HCT116 (cell line): ENCODE results near the gene GMEB2. TPM values are rescaled to one million over a fixed set of nuclear protein-coding genes. Genes with fewer than 3 reads are reported as not detected.

ENCODE experiments used
- ATAC-seq: fragments of 200-7000 bp; cut with Tn5 transposase; 2 replicates; pipeline ENCODE4 v1.9.1; 2020; ENCODE audit warnings: mild to moderate bottlenecking, moderate library complexity
- BruUV-seq: library from RNA; stranded (reverse); fragments of 400-500 nt; replicated peaks from 2 replicates; lab custom pipeline; 2021; lab: Mats Ljungman, UMichigan
- CTCF ChIA-PET: fragments of 300-600 bp; sonication (Branson Sonifier 250); formaldehyde crosslinking; loops from one replicate; lab custom pipeline; 2021; ENCODE audit warnings: antibody characterized with exemption; lab: Charles Lee
- POLR2A ChIA-PET: fragments of 300-600, 350-600 bp; sonication (Branson Sonifier 250); formaldehyde crosslinking; loops from one replicate; lab custom pipeline; 2021; ENCODE audit warnings: antibody characterized with exemption; lab: Charles Lee
- RAD21 ChIA-PET, 2 experiments: fragments of 300-600 bp; sonication (Branson Sonifier 250); formaldehyde crosslinking; loops; one replicate each; lab custom pipeline; 2023; ENCODE audit warnings: low total read pairs in 2 of 2; ENCODE audit not compliant: uncharacterized antibody in 2 of 2, unreplicated experiment in 2 of 2, low non-redundant PET in 1 of 2; lab: Charles Lee
- DNase-seq: peaks from one replicate; pipeline ENCODE4 v3.0.0-alpha.2; 2010; ENCODE audit warnings: low read depth, low spot score
- H2AFZ ChIP-seq: fragments of 200-600 bp; shearing (Covaris generic), sonication (generic); 2 replicates; pipeline ENCODE4 v1.6.1; 2017; ENCODE audit warnings: low read depth, mixed run types, mixed read lengths, antibody characterized with exemption, low read length; ENCODE audit not compliant: poor library complexity, severe bottlenecking
- H3K27ac ChIP-seq: 2 replicates; pipeline ENCODE4 v1.5.1; 2012; ENCODE audit warnings: low read depth, low read length
- H3K27me3 ChIP-seq: fragments of 200-600 bp; sonication (generic); 2 replicates; pipeline ENCODE4 v1.6.1; 2016; ENCODE audit warnings: mixed run types, low read length, mixed read lengths; ENCODE audit not compliant: insufficient read depth
- H3K36me3 ChIP-seq, 2 experiments: fragments of 200-500 bp in 1 of 2; fragments of 200-600 bp in 1 of 2; sonication (Bioruptor generic) in 1 of 2; sonication (generic) in 1 of 2; 2 replicates each; pipeline versions ENCODE4 v1.5.1 to v1.6.1; 2014 to 2016; ENCODE audit warnings: low read length in 2 of 2, inconsistent platforms in 1 of 2, mixed read lengths in 1 of 2, mixed run types in 1 of 2; ENCODE audit not compliant: insufficient read depth in 2 of 2, control insufficient read depth in 1 of 2
- H3K4me1 ChIP-seq, 2 experiments: fragments of 200-600 bp in 1 of 2; sonication (generic) in 1 of 2; 2 replicates each; pipeline versions ENCODE4 v1.5.1 to v1.6.1; 2012 to 2017; ENCODE audit warnings: low read length in 2 of 2, inconsistent platforms in 1 of 2, mild to moderate bottlenecking in 1 of 2, mixed read lengths in 1 of 2, mixed run types in 1 of 2, moderate library complexity in 1 of 2; ENCODE audit not compliant: insufficient read depth in 2 of 2, control insufficient read depth in 1 of 2
- H3K4me2 ChIP-seq: fragments of 200-600 bp; sonication (generic); 2 replicates; pipeline ENCODE4 v1.6.1; 2017; ENCODE audit warnings: mixed run types, low read length, mixed read lengths
- H3K4me3 ChIP-seq, 2 experiments: fragments of 200-600 bp in 1 of 2; sonication (generic) in 1 of 2; replicated peaks in 1 of 2; 2 replicates each; pipeline ENCODE4 v1.5.1; 2011 to 2016; ENCODE audit warnings: low read length in 2 of 2, control low read depth in 1 of 2, low read depth in 1 of 2, mild to moderate bottlenecking in 1 of 2, mixed read lengths in 1 of 2, mixed run types in 1 of 2
- H3K79me2 ChIP-seq: fragments of 200-600 bp; sonication (generic); 2 replicates; pipeline ENCODE4 v1.6.1; 2017; ENCODE audit warnings: mild to moderate bottlenecking, mixed run types, low read length, moderate library complexity, mixed read lengths; ENCODE audit not compliant: insufficient read depth
- H3K9ac ChIP-seq: fragments of 200-600 bp; sonication (generic); 2 replicates; pipeline ENCODE4 v1.6.1; 2016; ENCODE audit warnings: low read length, mixed read lengths
- H3K9me2 ChIP-seq: fragments of 200-600 bp; sonication (generic), shearing (Covaris generic); 2 replicates; pipeline ENCODE4 v1.6.1; 2017; ENCODE audit warnings: mixed run types, mild to moderate bottlenecking, moderate library complexity; ENCODE audit not compliant: insufficient read depth
- H3K9me3 ChIP-seq, 2 experiments: fragments of 200-500 bp in 1 of 2; fragments of 200-600 bp in 1 of 2; sonication (Bioruptor generic) in 1 of 2; sonication (generic) in 1 of 2; 2 replicates each; pipeline ENCODE4 v1.6.1; 2014 to 2017; ENCODE audit warnings: low read length in 2 of 2, mixed read lengths in 2 of 2, inconsistent platforms in 1 of 2, low read depth in 1 of 2, mild to moderate bottlenecking in 1 of 2, mixed run types in 1 of 2, moderate library complexity in 1 of 2; ENCODE audit not compliant: control insufficient read depth in 1 of 2, insufficient read depth in 1 of 2
- H4K20me1 ChIP-seq: fragments of 200-600 bp; sonication (generic), shearing (Covaris generic); 2 replicates; pipeline ENCODE4 v1.6.1; 2017; ENCODE audit warnings: mixed run types, mild to moderate bottlenecking, moderate library complexity; ENCODE audit not compliant: insufficient read depth
- ATF3 ChIP-seq: IDR thresholded peaks from 2 replicates; pipeline ENCODE4 v1.6.1; 2012
- CEBPB ChIP-seq: IDR thresholded peaks from 2 replicates; pipeline ENCODE4 v1.6.1; 2012; ENCODE audit warnings: low read depth
- CTCF ChIP-seq, 3 experiments: fragments of 200-600 bp in 1 of 3; sonication (generic) in 1 of 3; IDR thresholded peaks in 2 of 3; conservative IDR thresholded peaks in 1 of 3; 2 replicates each; pipeline ENCODE4 v1.5.1; 2012 to 2017; ENCODE audit warnings: low read depth in 2 of 3, low read length in 2 of 3, antibody characterized with exemption in 1 of 3, borderline replicate concordance in 1 of 3, control low read depth in 1 of 3, mild to moderate bottlenecking in 1 of 3, mixed read lengths in 1 of 3, mixed run types in 1 of 3, moderate library complexity in 1 of 3; ENCODE audit not compliant: insufficient read depth in 1 of 3
- EGR1 ChIP-seq: IDR thresholded peaks from 2 replicates; pipeline ENCODE4 v1.6.1; 2012; ENCODE audit warnings: low read depth
- ELF1 ChIP-seq: IDR thresholded peaks from 2 replicates; pipeline ENCODE4 v1.6.1; 2012; ENCODE audit warnings: low read depth, borderline replicate concordance
- EZH2 ChIP-seq: fragments of 200-600 bp; sonication (generic); IDR thresholded peaks from 2 replicates; pipeline ENCODE4 v1.6.1; 2017; ENCODE audit warnings: antibody characterized with exemption, mixed run types
- MAX ChIP-seq: IDR thresholded peaks from 2 replicates; pipeline ENCODE4 v1.6.1; 2012
- POLR2A ChIP-seq: IDR thresholded peaks from 2 replicates; pipeline ENCODE4 v1.7.0; 2011; ENCODE audit warnings: borderline replicate concordance; ENCODE audit not compliant: insufficient read depth, insufficient read length; ENCODE audit errors: extremely low read depth
- SIN3A ChIP-seq: IDR thresholded peaks from 2 replicates; pipeline ENCODE4 v1.6.1; 2012; ENCODE audit warnings: low read depth
- SP1 ChIP-seq: IDR thresholded peaks from 2 replicates; pipeline ENCODE4 v1.6.1; 2012; ENCODE audit warnings: low read depth
- SRF ChIP-seq: IDR thresholded peaks from 2 replicates; pipeline ENCODE4 v1.6.1; 2012; ENCODE audit warnings: low read depth
- YY1 ChIP-seq: IDR thresholded peaks from 2 replicates; pipeline ENCODE4 v1.6.1; 2011; ENCODE audit warnings: low read length, low read depth, moderate library complexity, mild to moderate bottlenecking; ENCODE audit not compliant: insufficient replicate concordance; ENCODE audit errors: extremely low read depth
- ZBTB33 ChIP-seq: IDR thresholded peaks from 2 replicates; pipeline ENCODE4 v1.6.1; 2011; ENCODE audit warnings: mild to moderate bottlenecking, low read length, moderate library complexity; ENCODE audit not compliant: insufficient replicate concordance; ENCODE audit errors: extremely low read depth
- ZFX ChIP-seq: fragments of 450-650 bp; IDR thresholded peaks from 2 replicates; pipeline ENCODE4 v1.6.1; 2017
- ZNF274 ChIP-seq: fragments of 200-500 bp; sonication (Bioruptor generic); IDR thresholded peaks from 2 replicates; pipeline ENCODE4 v1.6.1; 2014; ENCODE audit warnings: mild to moderate bottlenecking, low read depth, low read length, inconsistent platforms
- intact Hi-C: fragments of 100-400 bp; cut with micrococcal nuclease; formaldehyde crosslinking; loops from 2 replicates; pipeline ENCODE4 v1.10.0; 2022
- total RNA-seq: library from RNA; stranded (reverse); gene quantifications from one replicate; pipeline ENCODE4 v1.2.1, GENCODE V29; 2021; ENCODE audit not compliant: unreplicated experiment

Gene GMEB2
- total RNA-seq, 1 experiment from 2014 or later, result 13.9 TPM

- Histone ChIP-seq H3K27me3 (no peaks in the 10 kb centered on the region), H2AFZ (no peak overlapping the region), H3K4me3 (no peak overlapping the region), H3K9ac (no peak overlapping the region), H4K20me1 (no peaks in the 10 kb centered on the region), H3K79me2 (peaks cover 55% of the 10 kb centered on the region), H3K9me3 (no peaks in the 10 kb centered on the region), H3K9me2 (no peaks in the 10 kb centered on the region), H3K4me1 (peaks cover 4 to 13% of the 10 kb centered on the region in 2 experiments), H3K4me2 (no peak overlapping the region), H3K36me3 (peaks cover 4% of the 10 kb centered on the region in 2 experiments; a peak in 3 of 4 replicates), H3K27ac (no peak overlapping the region)
- POLR2A ChIA-PET, result no interaction called here
- intact Hi-C loops, result loop anchor here (10.0 kb wide), 1 partner anchor 48 kb away; the partner anchor contains the start of gene HELZ2
- CTCF ChIA-PET, result no interaction called here
- RAD21 ChIA-PET, result no interaction called here
- no TSS peak for BruUV-seq
- no peak for ATAC-seq
- TF ChIP-seq ATF3, result no peak
- DNase-seq, result no peak
Measured at GRCh38 chr20:63622732-63623131, 4.2 kb downstream of the GMEB2 start.

- H3K4me1 ChIP-seq, result peaks cover 4 to 13% of the 10 kb centered on the region in 2 experiments
- no peak overlapping the region for H3K4me3 ChIP-seq
- DNase-seq (no peak), ATAC-seq (no peak)
- no peaks in the 10 kb centered on the region for H4K20me1 ChIP-seq
- TF ChIP-seq CTCF (IDR thresholded peaks at IDR 0.05 in 2 of 3, conservative IDR thresholded peaks at IDR 0.05 in 1 of 3; ENCODE audit: borderline replicate concordance in 1 of 3, insufficient read depth in 1 of 3, low read depth in 2 of 3, low read length in 2 of 3), result no peak
- TF ChIP-seq SIN3A, result no peak
- TF ChIP-seq ELF1, result no peak
- no peak for TF ChIP-seq POLR2A
- no peak for TF ChIP-seq EGR1
- no peak for TF ChIP-seq SP1
- no peak for TF ChIP-seq YY1
- no peak for TF ChIP-seq CEBPB
- TF ChIP-seq ZFX, result no peak
- TF ChIP-seq EZH2, result no peak
- TF ChIP-seq SRF, result no peak
- no peak for TF ChIP-seq ZBTB33
- no peak for TF ChIP-seq ZNF274
- TF ChIP-seq MAX, result no peak
- ChIA-PET RAD21 (interaction anchor here in 1 of 2 experiments (0.8 kb wide), 1 partner anchor 12 kb away, joined by 4 read pairs; no protein-coding TSS in a partner anchor), POLR2A (no interaction called here), CTCF (no interaction called here)
- H3K27me3 ChIP-seq, result no peaks in the 10 kb centered on the region
- no peaks in the 10 kb centered on the region for H3K9me2 ChIP-seq
- no peak overlapping the region for H3K9ac ChIP-seq
- H2AFZ ChIP-seq, result no peak overlapping the region
- H3K27ac ChIP-seq, result no peak overlapping the region
- no peaks in the 10 kb centered on the region for H3K9me3 ChIP-seq
- BruUV-seq, result no TSS peak
- intact Hi-C loops, result loop anchor here (10.0 kb wide), 1 partner anchor 47 kb away; the partner anchor contains the start of gene HELZ2
- no peak overlapping the region for H3K4me2 ChIP-seq
- H3K36me3 ChIP-seq, result peaks cover 4 to 7% of the 10 kb centered on the region in 2 experiments; a peak in 3 of 4 replicates
- peaks cover 48% of the 10 kb centered on the region for H3K79me2 ChIP-seq
Measured at GRCh38 chr20:63622096-63622495, 4.8 kb downstream of the GMEB2 start.
